HPDE6-E6E7 (cell line): ENCODE results near the gene ADGRD1.
"Not testable (repeated sequence)": the region's sequence is repeated elsewhere in the genome, so short reads cannot be mapped to it uniquely, and the experiment has no call there.

Experiments
- DNase-seq: peaks from one replicate; pipeline ENCODE4 v3.0.0; 2011; ENCODE audit warnings: missing footprints; ENCODE audit errors: extremely low spot score

Gene ADGRD1

DNA sequence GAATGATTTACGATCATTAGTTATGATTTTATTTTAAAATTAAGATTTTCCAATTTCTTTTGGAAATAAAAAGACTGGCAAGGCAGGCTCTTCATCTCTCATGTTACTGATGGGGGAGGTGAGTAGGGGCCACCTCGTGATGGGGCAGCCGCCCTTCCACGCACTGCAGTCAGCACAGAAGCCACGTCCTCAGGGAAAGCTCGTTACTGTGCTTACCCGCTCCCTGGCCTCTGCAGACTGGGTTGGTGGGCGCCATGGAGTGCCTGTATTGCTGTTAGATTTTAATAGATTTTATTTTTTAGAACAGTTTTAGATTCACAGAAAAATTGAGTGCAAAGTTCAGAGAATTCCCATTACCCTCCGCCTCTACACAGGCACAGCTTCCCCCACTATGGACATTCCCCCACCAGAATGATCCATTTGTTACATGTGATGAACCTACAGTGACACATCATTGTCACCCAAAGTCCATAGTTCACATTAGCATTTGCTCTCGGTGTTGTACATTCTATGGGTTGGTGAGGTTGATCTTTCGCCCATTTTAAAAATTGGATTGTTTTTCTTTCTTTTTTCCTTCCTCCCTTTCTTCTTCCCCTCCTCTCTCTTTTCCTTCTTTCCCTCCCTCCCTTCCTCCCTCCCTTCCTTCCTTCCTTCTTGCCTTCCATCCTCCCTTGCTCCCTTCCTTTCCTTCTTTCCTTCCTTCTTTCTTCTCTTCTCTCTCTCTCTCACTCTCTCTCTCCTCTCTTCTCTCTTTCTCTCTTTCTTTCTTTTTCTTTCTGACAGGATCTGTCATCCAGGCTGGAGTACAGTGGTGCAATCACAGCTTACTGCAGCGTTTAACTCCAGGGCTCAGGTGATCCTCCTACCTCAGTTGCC, 30.7 kb downstream of the ADGRD1 start:
- no peak for DNase-seq

GRCh38 chr12:130987151-130987931, 33.6 kb downstream of the ADGRD1 start:
- no peak for DNase-seq

GRCh38 chr12:130988261-130988660, 34.6 kb downstream of the ADGRD1 start:
- no peak for DNase-seq

DNA sequence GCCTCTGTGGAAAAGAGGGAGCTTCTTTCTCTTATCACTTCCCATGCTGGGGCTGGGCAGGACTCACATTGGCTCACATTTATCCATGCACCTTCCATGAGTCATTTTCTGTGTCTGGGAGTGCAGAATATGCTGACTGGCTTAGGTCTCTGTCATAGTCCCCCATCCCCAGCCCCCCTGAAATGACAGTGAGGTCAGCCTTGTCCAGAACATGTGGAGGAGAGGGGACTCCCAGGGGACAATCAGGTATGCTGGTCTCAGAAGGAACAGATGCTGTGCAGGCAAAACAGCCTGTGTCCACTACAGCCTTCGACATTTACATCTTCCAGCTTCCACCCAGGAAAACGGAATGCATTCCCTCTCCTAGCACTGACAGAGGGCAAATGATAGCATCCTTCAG, 35.0 kb downstream of the ADGRD1 start:
- DNase-seq = no peak

DNA sequence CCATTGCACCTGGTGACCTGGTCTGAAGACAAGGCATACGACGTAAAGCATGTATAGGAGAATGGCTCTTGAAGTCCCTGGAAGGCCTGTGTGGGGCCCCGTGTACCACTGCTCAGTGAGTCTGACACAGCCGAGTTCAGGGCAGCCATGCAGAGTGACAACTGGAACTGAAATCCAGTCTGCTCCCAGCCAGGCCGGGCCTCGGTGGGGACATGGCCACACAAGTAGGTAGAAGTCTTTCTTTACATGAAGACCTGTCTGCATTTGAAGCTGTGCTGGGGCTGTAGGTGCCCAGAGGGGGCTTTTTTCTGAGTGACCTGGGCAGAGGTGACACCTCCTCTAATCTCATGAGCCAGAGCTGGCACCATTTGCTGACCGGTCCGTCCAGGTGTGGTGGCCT, 35.7 kb downstream of the ADGRD1 start:
- DNase-seq = no peak

GRCh38 chr12:130990034-130990433, 36.3 kb downstream of the ADGRD1 start:
- DNase-seq = no peak

DNA sequence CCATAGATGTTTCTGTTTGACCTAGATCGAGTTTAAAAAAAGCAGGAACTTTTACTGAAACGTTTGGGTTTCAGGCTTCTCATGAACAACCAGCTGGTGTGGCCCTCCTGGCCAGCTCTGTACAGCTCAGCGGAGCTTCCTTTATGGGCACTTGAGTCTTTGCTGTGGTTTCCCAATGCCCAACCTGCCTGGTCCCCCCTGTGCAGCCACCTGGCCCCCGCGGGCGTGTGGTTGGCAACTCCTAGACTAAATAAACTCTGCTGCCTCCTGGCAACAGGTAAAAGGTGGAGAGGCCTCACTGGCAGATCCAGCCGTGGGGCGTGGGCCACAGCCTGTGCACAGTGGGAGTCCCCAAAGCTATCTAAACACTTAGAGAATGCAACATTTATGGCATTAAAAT, 38.7 kb downstream of the ADGRD1 start:
- no peak for DNase-seq

- DNase-seq = no peak
These were observed 39.4 kb downstream of the ADGRD1 start for GRCh38 chr12:130992979-130993538.

- DNase-seq = no peak
These were observed 40.3 kb downstream of the ADGRD1 start for GRCh38 chr12:130993759-130994670.

DNA sequence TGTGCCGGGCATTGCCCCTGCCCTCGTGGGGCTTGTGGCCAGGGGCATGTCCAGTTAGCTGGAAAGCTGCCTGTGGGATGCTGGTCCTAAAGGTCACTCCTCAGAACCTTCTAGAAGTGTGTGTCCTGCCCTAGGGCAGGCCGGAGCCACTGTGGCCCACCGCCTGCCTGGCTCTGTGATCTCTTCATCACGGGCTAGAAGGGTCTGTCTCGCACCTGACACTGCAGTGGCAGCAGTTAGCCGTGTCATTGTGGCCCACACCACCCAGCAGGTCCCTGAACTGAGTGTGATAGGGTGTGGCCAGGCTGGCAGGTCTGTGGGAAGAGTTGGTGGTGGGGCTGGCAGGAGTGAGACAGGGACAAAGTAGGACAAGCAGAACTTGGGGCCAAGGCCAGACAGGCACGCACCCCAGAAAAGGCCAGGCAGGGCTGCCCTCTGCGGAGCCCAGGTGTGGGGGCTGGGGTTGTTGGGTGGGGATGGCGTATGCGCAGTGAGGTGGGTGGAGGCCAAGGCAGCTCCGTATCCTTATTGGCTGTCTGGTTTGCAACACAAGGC, 41.2 kb downstream of the ADGRD1 start:
- DNase-seq = no peak

DNA sequence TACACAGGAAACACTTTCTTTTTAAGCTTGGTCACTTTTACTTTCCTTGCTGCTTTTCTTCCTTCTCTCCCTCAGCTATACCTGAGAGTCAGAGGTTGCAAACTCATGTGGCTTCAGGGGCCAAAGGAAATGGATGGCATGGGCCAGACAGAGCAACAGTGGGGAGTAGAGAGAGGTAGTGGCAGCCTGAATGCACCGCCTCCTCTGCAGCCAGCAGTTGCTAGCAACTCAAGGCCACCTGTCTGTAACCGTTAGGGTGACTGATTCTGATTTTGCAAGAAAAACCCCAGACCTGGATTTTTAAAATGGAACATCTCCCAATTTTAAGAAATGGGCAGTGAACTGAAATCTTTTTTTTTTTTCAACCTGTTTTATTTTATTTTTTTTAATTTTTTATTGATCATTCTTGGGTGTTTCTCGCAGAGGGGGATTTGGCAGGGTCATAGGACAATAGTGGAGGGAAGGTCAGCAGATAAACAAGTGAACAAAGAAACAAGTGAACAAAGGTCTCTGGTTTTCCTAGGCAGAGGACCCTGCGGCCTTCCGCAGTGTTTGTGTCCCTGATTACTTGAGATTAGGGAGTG, 41.8 kb downstream of the ADGRD1 start:
- DNase-seq = not testable (repeated sequence)

DNA sequence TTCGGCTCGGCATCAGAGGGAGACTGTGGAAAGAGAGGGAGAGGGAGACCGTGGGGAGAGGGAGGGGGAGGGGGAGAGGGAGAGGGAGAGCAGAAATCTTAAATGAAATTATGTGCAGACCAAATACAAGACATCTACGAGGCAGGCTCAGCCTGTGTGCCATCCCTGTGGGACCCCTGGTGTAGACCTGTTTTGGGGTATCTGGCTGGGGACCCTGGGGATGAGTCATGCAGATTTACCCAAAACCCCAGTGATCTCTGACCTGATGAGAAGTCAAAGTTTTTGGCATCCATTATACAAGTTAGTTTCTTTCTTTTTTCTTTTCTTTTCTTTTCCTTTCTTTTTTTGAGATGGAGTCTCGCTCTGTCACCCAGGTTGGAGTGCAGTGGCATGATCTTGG, 44.4 kb downstream of the ADGRD1 start:
- no peak for DNase-seq

DNA sequence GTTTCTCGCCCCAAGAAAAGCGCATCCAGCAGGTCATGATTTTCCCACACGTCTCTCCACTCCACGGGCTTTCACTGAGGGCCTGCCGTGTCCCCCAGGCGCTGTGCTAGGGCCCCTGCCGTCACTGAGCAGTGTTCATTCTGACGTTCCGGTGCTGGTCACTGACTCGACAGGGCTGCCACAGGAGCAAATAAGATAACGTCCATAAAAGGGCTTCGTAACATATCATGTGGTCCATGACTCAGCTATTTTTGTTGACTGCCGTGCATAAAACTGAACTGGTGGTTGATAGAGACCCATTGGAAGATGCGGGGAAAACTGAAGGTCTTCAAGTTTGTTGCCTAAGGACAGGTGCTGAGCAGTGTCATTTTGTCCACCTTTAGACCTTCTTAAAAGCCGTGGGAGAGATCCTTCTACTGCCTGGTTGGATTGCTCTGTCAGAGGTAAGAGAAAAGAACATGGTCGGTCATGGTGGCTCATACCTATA, 46.3 kb downstream of the ADGRD1 start:
- no peak for DNase-seq

- DNase-seq = no peak
These were observed 47.8 kb downstream of the ADGRD1 start for GRCh38 chr12:131001493-131001892.

DNA sequence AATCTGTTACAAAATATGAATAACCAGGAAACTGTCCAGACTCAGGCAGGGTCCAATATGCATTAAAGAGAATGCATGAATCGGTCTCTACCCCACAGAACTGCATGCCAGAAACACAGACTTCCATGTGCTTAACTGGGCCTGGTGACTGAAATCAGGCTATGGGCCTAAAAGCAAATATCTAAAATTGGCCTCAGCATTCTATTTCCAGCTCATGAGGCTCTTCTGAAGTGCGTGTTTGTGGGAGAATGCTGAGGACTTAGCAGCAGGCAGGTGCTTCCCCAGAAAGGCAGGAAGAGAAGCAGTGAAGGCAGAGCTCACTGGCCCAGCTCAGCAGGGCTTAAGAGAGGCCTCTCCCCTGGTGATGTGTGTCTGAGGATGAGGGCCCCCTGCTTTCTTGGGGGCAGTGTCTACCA, 48.5 kb downstream of the ADGRD1 start:
- DNase-seq = no peak

GRCh38 chr12:131003036-131003715, 49.5 kb downstream of the ADGRD1 start:
- no peak for DNase-seq

DNA sequence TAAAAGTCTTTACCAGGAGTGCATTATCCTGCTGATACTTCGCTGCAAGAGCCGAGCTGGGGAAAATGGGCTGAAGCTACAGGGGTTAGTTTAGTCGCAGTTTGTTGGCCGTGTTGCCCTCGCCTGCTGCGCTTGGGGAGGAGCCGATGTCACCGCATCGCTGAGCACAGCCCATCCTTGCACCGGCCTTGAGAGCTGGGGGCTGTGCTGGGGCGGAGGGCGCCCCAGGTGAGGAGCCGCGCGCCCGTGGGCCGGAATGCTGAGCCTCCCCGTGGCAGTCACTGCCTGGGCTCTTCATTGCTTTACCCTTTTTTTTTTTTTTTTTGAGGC, 50.0 kb downstream of the ADGRD1 start:
- no peak for DNase-seq

- no peak for DNase-seq
These were observed 50.5 kb downstream of the ADGRD1 start for GRCh38 chr12:131004166-131004565.

DNA sequence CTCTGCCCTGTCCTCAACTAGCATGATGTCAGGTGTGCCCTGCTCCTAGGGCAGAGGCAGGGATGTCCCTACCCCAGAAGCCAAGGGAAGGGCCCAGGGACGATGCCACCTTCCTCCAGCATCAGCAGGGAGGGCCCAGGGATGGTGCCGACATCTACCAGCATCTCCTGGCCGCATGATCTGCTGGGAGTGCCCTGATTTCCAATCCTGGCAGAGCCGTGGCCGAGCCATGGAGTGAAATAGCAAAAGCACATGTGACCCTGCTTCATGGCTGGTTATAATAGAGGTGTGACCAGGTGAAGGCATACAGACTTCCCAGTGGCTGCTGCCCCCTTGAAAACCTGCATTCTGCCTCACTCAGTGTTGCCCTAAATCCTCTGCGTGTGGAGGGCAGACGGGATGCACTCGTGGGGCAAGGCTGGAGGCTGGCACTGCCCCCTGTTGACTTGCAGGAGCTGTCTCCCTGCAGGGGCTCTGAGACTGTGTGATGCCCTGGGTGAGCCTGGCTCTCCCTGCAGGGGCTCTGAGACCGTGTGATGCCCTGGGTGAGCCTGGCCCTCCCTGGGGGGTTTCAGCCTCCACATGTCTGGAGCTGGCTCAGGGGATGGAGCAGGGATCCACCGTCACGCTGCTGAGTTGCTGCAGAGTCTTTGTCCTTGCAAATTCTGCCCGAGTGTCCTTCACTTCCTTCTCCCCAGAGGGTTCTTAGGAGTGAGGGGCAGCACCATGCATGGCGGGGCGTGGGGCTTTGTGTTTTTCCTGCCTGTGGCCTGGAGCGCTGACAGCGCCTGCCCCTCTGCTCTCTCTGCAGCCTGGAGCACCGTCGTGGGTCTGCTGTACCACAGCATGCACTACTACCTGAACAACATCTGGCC, 51.7 kb downstream of the ADGRD1 start:
- no peak for DNase-seq
